A673 (cell line): ENCODE measurements around the gene PFKFB3. TPM values are rescaled to one million over a fixed set of nuclear protein-coding genes. Genes with fewer than 3 reads are reported as not detected.

Experiments used
- BruUV-seq: library from RNA; stranded (reverse); fragments of 400-500 nt; replicated peaks from 2 replicates; lab custom pipeline; 2021; lab: Mats Ljungman, UMichigan
- CTCF ChIA-PET: fragments of 300-600 bp; sonication (Branson Sonifier 250); formaldehyde crosslinking; loops from one replicate; lab custom pipeline; 2022; ENCODE audit warnings: antibody characterized with exemption; lab: Charles Lee
- POLR2A ChIA-PET: fragments of 300-600 bp; sonication (Branson Sonifier 250); formaldehyde crosslinking; loops from one replicate; lab custom pipeline; 2022; ENCODE audit warnings: antibody characterized with exemption; ENCODE audit not compliant: low non-redundant PET; lab: Charles Lee
- DNase-seq: peaks from one replicate; pipeline ENCODE4 v3.0.0-alpha.2; 2015; ENCODE audit warnings: low spot score
- H3K27ac ChIP-seq: fragments of 200-600 bp; sonication (generic); 2 replicates; pipeline ENCODE4 v1.5.1; 2016; ENCODE audit warnings: mixed run types, low read depth, mild to moderate bottlenecking, mixed read lengths, antibody characterized with exemption, low read length; ENCODE audit not compliant: poor library complexity, severe bottlenecking
- H3K27me3 ChIP-seq: fragments of 200-600 bp; sonication (generic); replicated peaks from 2 replicates; pipeline ENCODE4 v1.6.1; 2017; ENCODE audit warnings: mixed run types, low read depth, mild to moderate bottlenecking, mixed read lengths, antibody characterized with exemption, low read length; ENCODE audit not compliant: insufficient read depth, poor library complexity
- H3K36me3 ChIP-seq: fragments of 200-600 bp; sonication (generic); 2 replicates; pipeline ENCODE4 v1.6.1; 2016; ENCODE audit warnings: mixed run types, mild to moderate bottlenecking, mixed read lengths, antibody characterized with exemption, low read length; ENCODE audit not compliant: insufficient read depth, poor library complexity, severe bottlenecking
- H3K4me1 ChIP-seq: fragments of 200-600 bp; sonication (generic); 2 replicates; pipeline ENCODE4 v1.6.1; 2017; ENCODE audit warnings: mixed run types, mild to moderate bottlenecking, mixed read lengths, antibody characterized with exemption, low read length; ENCODE audit not compliant: insufficient read depth, poor library complexity, severe bottlenecking
- H3K4me3 ChIP-seq: fragments of 200-600 bp; sonication (generic); 2 replicates; pipeline ENCODE4 v1.5.1; 2016; ENCODE audit warnings: low read depth, mixed run types, mild to moderate bottlenecking, mixed read lengths, low read length; ENCODE audit not compliant: poor library complexity, severe bottlenecking
- H3K9me3 ChIP-seq: fragments of 200-600 bp; sonication (generic); 2 replicates; pipeline ENCODE4 v1.6.1; 2016; ENCODE audit warnings: mixed run types, low read depth, mild to moderate bottlenecking, mixed read lengths, antibody characterized with exemption, low read length; ENCODE audit not compliant: poor library complexity, severe bottlenecking
- EZH2 ChIP-seq: fragments of 200-600 bp; sonication (generic); IDR thresholded peaks from 2 replicates; pipeline ENCODE4 v1.6.1; 2017; ENCODE audit warnings: borderline replicate concordance, low read depth, mild to moderate bottlenecking, mixed read lengths, antibody characterized with exemption, low read length; ENCODE audit not compliant: poor library complexity, severe bottlenecking
- intact Hi-C: fragments of 100-400 bp; cut with micrococcal nuclease; formaldehyde crosslinking; loops from one replicate; pipeline ENCODE4 v1.10.0; 2022; ENCODE audit not compliant: unreplicated experiment
- total RNA-seq: library from RNA; stranded (reverse); gene quantifications from 2 replicates; pipeline ENCODE4 v1.2.3, GENCODE V29; 2021
- TF ChIP-seq, protein P1 (sequence below): fragments of 300-800, 200-600 bp; sonication (generic); conservative IDR thresholded peaks from 2 replicates; pipeline ENCODE4 v1.5.1; 2017; ENCODE audit warnings: low read depth, mild to moderate bottlenecking, antibody characterized with exemption, low read length, moderate library complexity, mixed read lengths

Gene PFKFB3
- total RNA-seq, 1 experiment from 2014 or later: 53.0 TPM

DNA sequence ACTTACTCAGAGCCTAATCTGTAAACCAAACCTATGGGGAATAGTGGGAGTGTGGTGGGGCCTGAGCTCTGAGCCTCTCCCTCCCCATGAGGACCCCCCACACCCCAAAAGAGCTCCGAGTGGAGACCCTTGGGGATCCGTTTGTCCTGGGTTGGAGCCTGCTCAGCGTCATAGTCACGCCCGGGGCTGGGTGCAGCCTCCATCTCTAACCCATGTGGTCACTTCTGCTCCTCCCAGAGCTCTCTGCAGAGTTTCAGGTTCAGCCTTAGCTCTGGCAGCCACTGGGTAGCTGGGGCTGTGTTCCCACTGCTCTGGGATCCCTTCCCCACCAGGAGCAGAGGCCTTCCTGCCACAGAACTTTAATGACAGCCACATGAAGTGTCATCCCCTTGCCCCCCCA is 25.9 kb downstream of the PFKFB3 start:
- intact Hi-C loops: no loop called here
- ChIA-PET CTCF (no interaction called here), POLR2A (interaction anchor here (0.7 kb wide), 1 partner anchor 418 kb away, joined by 3 read pairs; no protein-coding TSS in a partner anchor)
- no peaks in the 10 kb centered on the region for H3K4me1 ChIP-seq
- DNase-seq: no peak
- BruUV-seq: no TSS peak
- H3K27ac ChIP-seq: no peak overlapping the region
- peaks cover 49% of the 10 kb centered on the region for H3K36me3 ChIP-seq
- H3K9me3 ChIP-seq: no peaks in the 10 kb centered on the region
- no peak overlapping the region for H3K4me3 ChIP-seq
- TF ChIP-seq, protein P1, sequence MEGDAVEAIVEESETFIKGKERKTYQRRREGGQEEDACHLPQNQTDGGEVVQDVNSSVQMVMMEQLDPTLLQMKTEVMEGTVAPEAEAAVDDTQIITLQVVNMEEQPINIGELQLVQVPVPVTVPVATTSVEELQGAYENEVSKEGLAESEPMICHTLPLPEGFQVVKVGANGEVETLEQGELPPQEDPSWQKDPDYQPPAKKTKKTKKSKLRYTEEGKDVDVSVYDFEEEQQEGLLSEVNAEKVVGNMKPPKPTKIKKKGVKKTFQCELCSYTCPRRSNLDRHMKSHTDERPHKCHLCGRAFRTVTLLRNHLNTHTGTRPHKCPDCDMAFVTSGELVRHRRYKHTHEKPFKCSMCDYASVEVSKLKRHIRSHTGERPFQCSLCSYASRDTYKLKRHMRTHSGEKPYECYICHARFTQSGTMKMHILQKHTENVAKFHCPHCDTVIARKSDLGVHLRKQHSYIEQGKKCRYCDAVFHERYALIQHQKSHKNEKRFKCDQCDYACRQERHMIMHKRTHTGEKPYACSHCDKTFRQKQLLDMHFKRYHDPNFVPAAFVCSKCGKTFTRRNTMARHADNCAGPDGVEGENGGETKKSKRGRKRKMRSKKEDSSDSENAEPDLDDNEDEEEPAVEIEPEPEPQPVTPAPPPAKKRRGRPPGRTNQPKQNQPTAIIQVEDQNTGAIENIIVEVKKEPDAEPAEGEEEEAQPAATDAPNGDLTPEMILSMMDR: no peak
- TF ChIP-seq EZH2: no peak
- no peaks in the 10 kb centered on the region for H3K27me3 ChIP-seq

DNA sequence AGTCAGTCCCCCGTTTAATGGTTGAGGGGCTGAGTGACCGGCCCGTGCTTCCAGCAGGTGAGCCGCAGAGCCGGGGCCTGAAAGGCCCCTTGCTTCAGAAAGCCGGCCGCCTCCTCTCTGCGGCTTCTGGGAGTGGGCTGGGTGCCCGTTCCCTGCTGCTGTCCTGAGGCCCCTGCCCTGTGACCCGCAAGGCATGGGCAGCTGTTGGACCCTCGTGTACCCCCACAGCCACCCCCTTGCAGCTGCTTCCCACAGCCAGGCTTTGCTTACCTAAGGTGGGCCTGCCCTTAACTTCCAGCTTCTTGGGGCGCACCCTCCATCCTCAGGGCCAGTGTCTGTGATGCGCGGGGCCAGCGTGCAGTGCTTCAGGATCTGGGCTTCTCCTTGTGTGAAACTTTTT is 26.6 kb downstream of the PFKFB3 start:
- H3K4me3 ChIP-seq: no peak overlapping the region
- CTCF ChIA-PET: no interaction called here
- no peaks in the 10 kb centered on the region for H3K9me3 ChIP-seq
- POLR2A ChIA-PET: no interaction called here
- DNase-seq: no peak
- no peak for TF ChIP-seq EZH2
- TF ChIP-seq, protein P1: no peak
- no peaks in the 10 kb centered on the region for H3K27me3 ChIP-seq
- no peak overlapping the region for H3K27ac ChIP-seq
- H3K36me3 ChIP-seq: peaks cover 46% of the 10 kb centered on the region
- no peaks in the 10 kb centered on the region for H3K4me1 ChIP-seq
- intact Hi-C loops: no loop called here
- no TSS peak for BruUV-seq

DNA sequence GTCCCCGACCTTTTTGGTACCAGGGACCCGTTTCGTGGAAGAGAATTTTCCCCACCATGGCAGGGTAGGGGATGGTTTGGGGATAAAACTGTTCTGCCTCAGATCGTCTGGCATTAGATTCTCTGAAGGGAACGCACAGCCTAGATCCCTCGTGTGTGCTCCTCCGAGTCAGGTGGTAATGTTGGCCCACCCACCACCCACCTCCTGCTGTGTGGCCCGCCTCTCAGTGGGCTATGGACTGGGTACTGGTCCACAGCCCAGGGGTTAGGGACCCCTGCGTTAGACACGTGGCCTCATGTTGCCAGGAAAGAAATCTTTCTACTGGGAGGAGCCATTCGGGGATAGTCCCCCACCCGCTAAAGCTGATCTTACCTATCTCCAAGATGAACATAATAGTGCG is 27.0 kb downstream of the PFKFB3 start:
- Histone ChIP-seq H3K27me3 (no peaks in the 10 kb centered on the region), H3K27ac (no peak overlapping the region), H3K36me3 (peaks cover 45% of the 10 kb centered on the region), H3K9me3 (no peaks in the 10 kb centered on the region), H3K4me3 (no peak overlapping the region), H3K4me1 (no peaks in the 10 kb centered on the region)
- DNase-seq: no peak
- ChIA-PET POLR2A (no interaction called here), CTCF (no interaction called here)
- no TSS peak for BruUV-seq
- intact Hi-C loops: no loop called here
- TF ChIP-seq, protein P1: no peak
- no peak for TF ChIP-seq EZH2
